Activated CD4-positive, CD25-positive, alpha-beta regulatory T cell treated with anti-CD3 and anti-CD28 coated beads, Interleukin-2, amount 50 U/mL, for 72 hours (primary cell): ENCODE results near the gene MICAL2.
A peak's percentile ranks its signal among the peaks of the same experiment; 100 is the strongest.

Experiments used
- DNase-seq: peaks from one replicate; pipeline ENCODE4 v3.0.0; 2021

The MICAL2 gene

GRCh38 chr11:12110201-12110713, at the start of gene MICAL2:
TSS of gene MICAL2 (plus strand) at chr11:12110590. CDS start at chr11:12162156, 51,566 bp downstream.
- peak; percentile 90 for DNase-seq

GRCh38 chr11:12061851-12062560, 48.4 kb upstream of the MICAL2 start:
- no peak for DNase-seq

- DNase-seq: no peak
Measured at GRCh38 chr11:12063251-12063650, 47.1 kb upstream of the MICAL2 start.

- DNase-seq: no peak
Measured at GRCh38 chr11:12064136-12064953, 46.0 kb upstream of the MICAL2 start.

- no peak for DNase-seq
Measured at GRCh38 chr11:12064954-12065280, 45.5 kb upstream of the MICAL2 start.

- DNase-seq: no peak
Measured at GRCh38 chr11:12066056-12066798, 44.2 kb upstream of the MICAL2 start.

- no peak for DNase-seq
Measured at GRCh38 chr11:12066799-12067508, 43.4 kb upstream of the MICAL2 start.

- no peak for DNase-seq
Measured at GRCh38 chr11:12067796-12068357, 42.5 kb upstream of the MICAL2 start.

GRCh38 chr11:12069066-12069676, 41.2 kb upstream of the MICAL2 start:
- DNase-seq: no peak

GRCh38 chr11:12070446-12071267, 39.7 kb upstream of the MICAL2 start:
- DNase-seq: no peak

GRCh38 chr11:12071574-12071973, 38.8 kb upstream of the MICAL2 start:
- DNase-seq: no peak

GRCh38 chr11:12073436-12073835, 37.0 kb upstream of the MICAL2 start:
- no peak for DNase-seq

- DNase-seq: no peak
Measured at GRCh38 chr11:12073886-12074285, 36.5 kb upstream of the MICAL2 start.

GRCh38 chr11:12074529-12075195, 35.7 kb upstream of the MICAL2 start:
- DNase-seq: no peak

- DNase-seq: no peak
Measured at GRCh38 chr11:12075291-12075690, 35.1 kb upstream of the MICAL2 start.

GRCh38 chr11:12075822-12076821, 34.3 kb upstream of the MICAL2 start:
- no peak for DNase-seq

GRCh38 chr11:12076840-12077534, 33.4 kb upstream of the MICAL2 start:
- DNase-seq: no peak

GRCh38 chr11:12077535-12078280, 32.7 kb upstream of the MICAL2 start:
- DNase-seq: no peak
